Adrenal gland (tissue), 12 donors: Measurements from ENCODE around the gene FAM177B. TPM values are rescaled to one million over a fixed set of nuclear protein-coding genes. Genes with fewer than 3 reads are reported as not detected.
A peak's percentile ranks its signal among the peaks of the same experiment; 100 is the strongest.

Experiments
- DNase-seq, 7 donors: peaks; one replicate each; pipeline ENCODE4 v3.0.0-alpha.2; 2019 to 2020
- H3K27ac ChIP-seq, 5 donors: fragments of 200-600 bp; sonication (generic) in 4 of 5; 1 replicate in 3 of 5; 2 replicates in 2 of 5; pipeline versions ENCODE4 v1.5.1 to v1.8.0; 2016 to 2020; ENCODE audit warnings: mild to moderate bottlenecking in 1 of 5
- H3K27me3 ChIP-seq: fragments of 200-600 bp; 2 replicates; pipeline ENCODE4 v1.8.0; 2021
- H3K36me3 ChIP-seq, 2 donors: fragments of 200-600 bp; replicated peaks in 1 of 2; 1 replicate in 1 of 2; 2 replicates in 1 of 2; pipeline versions ENCODE4 v1.5.1 to v1.8.0; 2018 to 2022
- H3K4me1 ChIP-seq, 2 donors: fragments of 200-600 bp; replicated peaks in 1 of 2; 1 replicate in 1 of 2; 2 replicates in 1 of 2; pipeline versions ENCODE4 v1.5.1 to v1.8.0; 2018 to 2021
- H3K4me3 ChIP-seq, 4 donors: fragments of 200-600 bp; sonication (generic) in 3 of 4; one replicate each; pipeline ENCODE4 v1.5.1; 2016 to 2018
- H3K9me3 ChIP-seq, 3 donors: fragments of 200-600 bp; sonication (generic) in 1 of 3; replicated peaks in 1 of 3; 1 replicate in 2 of 3; 2 replicates in 1 of 3; pipeline versions ENCODE4 v1.5.1 to v1.8.0; 2016 to 2021
- CTCF ChIP-seq, 6 experiments: fragments of 450-650 bp in 4 of 6; fragments of 200-600 bp in 2 of 6; sonication (generic) in 1 of 6; IDR thresholded peaks; 1 replicate in 5 of 6; 2 replicates in 1 of 6; pipeline versions ENCODE4 v1.5.1 to v1.8.0; 2016 to 2021; ENCODE audit warnings: antibody characterized with exemption in 6 of 6, mild to moderate bottlenecking in 2 of 6, moderate library complexity in 1 of 6
- POLR2A ChIP-seq, 2 donors: fragments of 450-650 bp; IDR thresholded peaks; one replicate each; pipeline ENCODE4 v1.6.1; 2017; ENCODE audit warnings: antibody characterized with exemption in 2 of 2, mild to moderate bottlenecking in 2 of 2, moderate library complexity in 1 of 2
- WGBS, 4 donors: extraction: QIAGEN DNeasy Blood & Tissue Kit in 2 of 4; methylation state at CpG; one replicate each; pipeline versions ENCODE4 v1.1.5 to v1.1.7; 2013 to 2017; 5-methylcytosine and 5-hydroxymethylcytosine counted together
- intact Hi-C, 2 donors: fragments of 100-400 bp; cut with DNase I; formaldehyde crosslinking; loops; one replicate each; pipeline versions ENCODE4 v1.14.1 to v1.15.0; 2022 to 2023
- polyA plus RNA-seq, 3 donors: library from polyadenylated mRNA; stranded (reverse); fragments of 200-250 nt in 2 of 3; fragments of 350-450 nt in 1 of 3; fragmentation: Illumina TruSeq in 1 of 3; extraction: RNeasy Lipid Tissue Mini Kit (QIAGEN cat#74804) in 1 of 3; gene quantifications; one replicate each; pipeline ENCODE4 v1.2.3, GENCODE V29; 2013 to 2014
- total RNA-seq, 9 donors: library from RNA; depleted of rRNA in 4 of 9; stranded (reverse); fragments of >200 nt in 4 of 9; fragments of 120-200 nt in 1 of 9; fragmentation: NEBNext Ultra II Directional in 1 of 9; extraction: Animal tissue kit (Norgen Biotek cat#: 25700) in 1 of 9; gene quantifications; one replicate each; pipeline versions ENCODE4 v1.1.0 to v1.2.4, GENCODE V29; 2013 to 2023
- donor health status: healthy with polysubstance abuse.
- donor health status: Bipolar disorder and iron deficiency.
- donor health status: DM: yes; HTN: yes; CAD: no.
- donor health status: DM: no; HTN: no; CAD: no.
- donor health status: DM: no; HTN: no; CAD: no.
- donor health status: DM: yes; HTN: yes; CAD: no.

FAM177B gene
- total and polyA plus RNA-seq, 12 donors = 0.11 to 2.3 (median 1.5) TPM

DNA sequence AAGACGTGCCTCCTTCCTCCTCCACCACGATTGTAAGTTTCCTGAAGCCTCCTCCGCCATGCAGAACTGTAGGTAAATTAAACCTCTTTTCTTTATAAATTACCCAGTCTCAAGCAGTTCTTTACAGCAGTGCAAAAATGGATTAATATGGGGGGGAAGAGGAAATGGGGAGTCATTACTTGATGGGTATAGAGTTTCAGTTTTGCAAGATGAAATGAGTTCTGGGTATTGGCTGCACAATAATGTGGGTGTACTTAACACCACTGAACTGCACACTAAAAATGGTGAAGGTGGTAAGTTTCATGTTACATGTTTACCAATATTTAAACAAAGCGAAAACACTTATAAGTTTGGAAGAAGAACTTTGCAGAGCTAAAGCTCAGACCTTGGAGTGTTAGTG lies 53.5 kb downstream of the FAM177B start:
- Histone ChIP-seq H3K4me3 (no peak overlapping the region), H3K27me3 (no peaks in the 10 kb centered on the region), H3K36me3 (no peaks in the 10 kb centered on the region), H3K27ac (no peak overlapping the region), H3K9me3 (no peaks in the 10 kb centered on the region), H3K4me1 (peaks cover 0 to 16% of the 10 kb centered on the region in 2 donors)
- no peak for DNase-seq
- intact Hi-C loops = loop anchor here in 1 of 2 donors (5.0 kb wide), 1 partner anchor 292 kb away; no protein-coding TSS in a partner anchor
- TF ChIP-seq CTCF (IDR thresholded peaks at IDR 0.05) (no peak), POLR2A (IDR thresholded peaks at IDR 0.05) (no peak)
- 84 to 93% (median 88%) methylated on average over 4 of the region's 4 CpGs for WGBS, 4 donors

GRCh38 chr1:222791006-222791710 lies 54.2 kb downstream of the FAM177B start:
- no peak for TF ChIP-seq CTCF (IDR thresholded peaks at IDR 0.05)
- no peak for TF ChIP-seq POLR2A (IDR thresholded peaks at IDR 0.05)
- no peak overlapping the region for H3K4me3 ChIP-seq
- H3K4me1 ChIP-seq = peaks cover 0 to 12% of the 10 kb centered on the region in 2 donors
- H3K9me3 ChIP-seq = no peaks in the 10 kb centered on the region
- WGBS, 4 donors = 35 to 39% (median 38%) methylated on average over 4 of the region's 4 CpGs
- intact Hi-C loops = loop anchor here in 1 of 2 donors (5.0 kb wide), 1 partner anchor 291 kb away; no protein-coding TSS in a partner anchor
- H3K27ac ChIP-seq = peak overlapping the region in 1 of 5 donors; percentile 31
- DNase-seq = peak in 3 of 7 donors; percentile 43 to 59 (median 52)
- H3K36me3 ChIP-seq = no peaks in the 10 kb centered on the region
- H3K27me3 ChIP-seq = no peaks in the 10 kb centered on the region

DNA sequence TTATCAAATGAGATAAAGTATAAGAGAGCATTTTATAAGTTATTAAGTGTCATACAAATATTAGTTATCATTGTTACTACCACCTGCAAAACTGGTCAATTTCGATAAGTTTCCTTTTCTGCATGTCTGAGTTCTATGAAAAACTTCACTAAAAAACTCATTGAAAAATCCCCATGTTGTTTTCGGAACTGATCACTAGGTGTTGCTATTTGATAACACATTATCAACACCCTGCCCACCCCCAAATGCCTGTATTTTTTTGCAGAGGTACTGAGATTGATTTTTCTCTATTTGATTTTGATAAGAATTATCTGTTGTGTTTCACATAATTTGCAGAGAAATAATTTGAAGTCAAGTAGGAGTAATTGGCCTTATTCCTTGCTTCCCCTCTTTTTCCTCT lies 55.7 kb downstream of the FAM177B start:
- no peaks in the 10 kb centered on the region for H3K9me3 ChIP-seq
- intact Hi-C loops = loop anchor here (2.0 to 5.0 kb wide), 2 partner anchors 288 to 290 kb away; no protein-coding TSS in a partner anchor
- H3K27ac ChIP-seq = no peak overlapping the region
- H3K27me3 ChIP-seq = no peaks in the 10 kb centered on the region
- peak in 1 of 7 donors; percentile 18 for DNase-seq
- WGBS, 4 donors = 4 to 15% (median 10%) methylated on average over 2 of the region's 2 CpGs
- H3K36me3 ChIP-seq = no peaks in the 10 kb centered on the region
- peaks cover 0 to 5% of the 10 kb centered on the region in 2 donors for H3K4me1 ChIP-seq
- TF ChIP-seq POLR2A (IDR thresholded peaks at IDR 0.05) (no peak), CTCF (IDR thresholded peaks at IDR 0.05) (peak in 5 of 6 experiments; percentile 46 to 79 (median 69))
- no peak overlapping the region for H3K4me3 ChIP-seq

- H3K27me3 ChIP-seq = no peaks in the 10 kb centered on the region
- no peak for DNase-seq
- 77 to 100% (median 86%) methylated on average over 2 to 6 of the region's 6 CpGs for WGBS, 4 donors
- TF ChIP-seq POLR2A (IDR thresholded peaks at IDR 0.05) (no peak), CTCF (IDR thresholded peaks at IDR 0.05) (peak in 1 of 6 experiments; percentile 16)
- H3K36me3 ChIP-seq = no peaks in the 10 kb centered on the region
- peaks cover 0 to 5% of the 10 kb centered on the region in 2 donors for H3K4me1 ChIP-seq
- no peak overlapping the region for H3K27ac ChIP-seq
- no peaks in the 10 kb centered on the region for H3K9me3 ChIP-seq
- no peak overlapping the region for H3K4me3 ChIP-seq
- intact Hi-C loops = loop anchor here in 1 of 2 donors (5.0 kb wide), 1 partner anchor 287 kb away; no protein-coding TSS in a partner anchor
Observed at GRCh38 chr1:222794656-222795474, 57.9 kb downstream of the FAM177B start.
